GM12878 (cell line): ENCODE results near the gene GNA14. TPM values are rescaled to one million over a fixed set of nuclear protein-coding genes. Genes with fewer than 3 reads are reported as not detected.

Source experiments
- ATAC-seq: fragments of 200-7000 bp; cut with Tn5 transposase; 3 replicates; pipeline ENCODE4 v1.9.1; 2020; ENCODE audit warnings: mild to moderate bottlenecking, moderate library complexity
- BruUV-seq: library from RNA; stranded (reverse); fragments of 400-500 nt; replicated peaks from 2 replicates; lab custom pipeline; 2021; lab: Mats Ljungman, UMichigan
- CTCF ChIA-PET: fragments of 300-600 bp; sonication (Branson Sonifier 250); formaldehyde crosslinking; extraction: SDS; loops from one replicate; lab custom pipeline; 2021; ENCODE audit warnings: inconsistent platforms; lab: Yijun Ruan, JAX
- POLR2A ChIA-PET: fragments of 350-600 bp; formaldehyde crosslinking; extraction: SDS; loops from one replicate; lab custom pipeline; 2021; ENCODE audit warnings: inconsistent platforms; lab: Charles Lee
- RAD21 ChIA-PET: fragments of 300-600 bp; sonication (Branson Sonifier 250); formaldehyde crosslinking; loops from one replicate; lab custom pipeline; 2023; ENCODE audit warnings: antibody characterized with exemption; ENCODE audit not compliant: unreplicated experiment; lab: Charles Lee
- SMC1A ChIA-PET: fragments of 300-600 bp; sonication (Branson Sonifier 250); formaldehyde crosslinking; loops from one replicate; lab custom pipeline; 2023; ENCODE audit not compliant: unreplicated experiment, uncharacterized antibody; lab: Charles Lee
- DNase-seq: peaks from one replicate; pipeline ENCODE4 v3.0.0-alpha.2; 2011; ENCODE audit warnings: low read depth, low spot score
- FAIRE-seq: peaks from 3 replicates; lab custom pipeline; 2011; peaks lifted over from hg19 to GRCh38; lab: Jason Lieb, UNC
- H2AFZ ChIP-seq: 2 replicates; pipeline ENCODE4 v1.6.0; 2011; ENCODE audit warnings: low read depth, low read length, control low read depth; ENCODE audit not compliant: control insufficient read depth
- H3K27ac ChIP-seq: 2 replicates; pipeline ENCODE4 v1.5.1; 2011; ENCODE audit warnings: control low read depth; ENCODE audit not compliant: control insufficient read depth, insufficient read depth
- H3K27me3 ChIP-seq, 2 experiments: replicated peaks in 1 of 2; 2 replicates each; pipeline versions ENCODE4 v1.6.0 to v1.6.1; 2011; ENCODE audit warnings: low read length in 1 of 2; ENCODE audit not compliant: control insufficient read depth in 2 of 2, insufficient read depth in 2 of 2
- H3K36me3 ChIP-seq, 2 experiments: 2 replicates each; pipeline ENCODE4 v1.5.1; 2011; ENCODE audit warnings: low read length in 1 of 2; ENCODE audit not compliant: control insufficient read depth in 2 of 2, insufficient read depth in 2 of 2
- H3K4me1 ChIP-seq: 2 replicates; pipeline ENCODE4 v1.6.1; 2011; ENCODE audit warnings: mild to moderate bottlenecking, low read length, moderate library complexity, mixed read lengths; ENCODE audit not compliant: control insufficient read depth, insufficient read depth
- H3K4me2 ChIP-seq: 2 replicates; pipeline ENCODE4 v1.6.0; 2011; ENCODE audit warnings: control low read depth; ENCODE audit not compliant: control insufficient read depth, insufficient read depth
- H3K4me3 ChIP-seq: fragments of 200-600 bp; sonication (generic); 2 replicates; pipeline ENCODE4 v1.5.1; 2016
- H3K79me2 ChIP-seq: 2 replicates; pipeline ENCODE4 v1.6.0; 2011; ENCODE audit warnings: low read length; ENCODE audit not compliant: control insufficient read depth, insufficient read depth
- H3K9ac ChIP-seq: 2 replicates; pipeline ENCODE4 v1.8.0; 2011; ENCODE audit warnings: low read length, control low read depth, mixed read lengths; ENCODE audit not compliant: control insufficient read depth, insufficient read depth
- H3K9me3 ChIP-seq: replicated peaks from 3 replicates; pipeline ENCODE4 v1.5.1; 2011; ENCODE audit warnings: mild to moderate bottlenecking, low read length; ENCODE audit not compliant: control insufficient read depth, insufficient read depth
- H4K20me1 ChIP-seq: 2 replicates; pipeline ENCODE4 v1.6.0; 2011; ENCODE audit not compliant: control insufficient read depth, insufficient read depth
- BHLHE40 ChIP-seq, 2 experiments: fragments of 450-650 bp in 1 of 2; IDR thresholded peaks; 2 replicates each; pipeline ENCODE4 v1.6.1; 2011 to 2017; ENCODE audit warnings: low read depth in 2 of 2, borderline replicate concordance in 1 of 2, improper control_type of control experiment in 1 of 2, low read length in 1 of 2, mild to moderate bottlenecking in 1 of 2
- CEBPB ChIP-seq, 2 experiments: fragments of 150-350 bp in 1 of 2; IDR thresholded peaks; 2 replicates each; pipeline ENCODE4 v1.6.1; 2012 to 2014; ENCODE audit warnings: low read depth in 2 of 2, low read length in 2 of 2, borderline replicate concordance in 1 of 2, inconsistent platforms in 1 of 2
- CREM ChIP-seq: IDR thresholded peaks from 2 replicates; pipeline ENCODE4 v1.6.1; 2014; ENCODE audit warnings: antibody characterized with exemption, low read depth
- FOXM1 ChIP-seq: IDR thresholded peaks from 2 replicates; pipeline ENCODE4 v1.6.1; 2012; ENCODE audit warnings: low read depth, mild to moderate bottlenecking, inconsistent platforms, low read length, moderate library complexity
- JUNB ChIP-seq: IDR thresholded peaks from 2 replicates; pipeline ENCODE4 v1.6.1; 2016; ENCODE audit warnings: antibody characterized with exemption, mild to moderate bottlenecking
- MEF2B ChIP-seq: fragments of 450-650 bp; IDR thresholded peaks from 2 replicates; pipeline ENCODE4 v1.6.1; 2018; ENCODE audit warnings: mild to moderate bottlenecking, moderate library complexity; ENCODE audit not compliant: partially characterized antibody, poor library complexity, severe bottlenecking
- MXI1 ChIP-seq: fragments of 150-350 bp; IDR thresholded peaks from 2 replicates; pipeline ENCODE4 v1.6.1; 2011; ENCODE audit warnings: low read depth, mild to moderate bottlenecking, inconsistent platforms, low read length, improper control_type of control experiment
- MYC ChIP-seq: IDR thresholded peaks from 2 replicates; pipeline ENCODE4 v1.6.1; 2011; ENCODE audit warnings: mild to moderate bottlenecking, low read length, moderate library complexity, inconsistent platforms; ENCODE audit not compliant: insufficient read depth, insufficient replicate concordance, insufficient read length, severe bottlenecking
- NFYA ChIP-seq: IDR thresholded peaks from 2 replicates; pipeline ENCODE4 v1.6.1; 2011; ENCODE audit warnings: low read depth, mild to moderate bottlenecking, low read length, improper control_type of control experiment, borderline replicate concordance
- NKRF ChIP-seq: fragments of 450-650 bp; conservative IDR thresholded peaks from 2 replicates; pipeline ENCODE4 v1.6.1; 2017; ENCODE audit warnings: mild to moderate bottlenecking, moderate library complexity
- PML ChIP-seq: IDR thresholded peaks from 2 replicates; pipeline ENCODE4 v1.6.1; 2012; ENCODE audit warnings: low read length, inconsistent platforms
- RAD21 ChIP-seq: IDR thresholded peaks from 2 replicates; pipeline ENCODE4 v1.6.1; 2011; ENCODE audit warnings: mild to moderate bottlenecking, low read depth, low read length, moderate library complexity; ENCODE audit not compliant: insufficient read depth
- RELA ChIP-seq: fragments of 450-650 bp; IDR thresholded peaks from 2 replicates; pipeline ENCODE4 v1.8.0; 2014; ENCODE audit warnings: borderline replicate concordance; ENCODE audit not compliant: partially characterized antibody
- REST ChIP-seq: IDR thresholded peaks from 2 replicates; pipeline ENCODE4 v1.6.1; 2012; ENCODE audit warnings: mild to moderate bottlenecking, low read depth, low read length
- STAT3 ChIP-seq: IDR thresholded peaks from 2 replicates; pipeline ENCODE4 v1.6.1; 2011; ENCODE audit warnings: low read depth, low read length, improper control_type of control experiment
- YBX1 ChIP-seq: fragments of 450-650 bp; IDR thresholded peaks from 2 replicates; pipeline ENCODE4 v1.6.1; 2016; ENCODE audit warnings: antibody characterized with exemption
- ZNF274 ChIP-seq: IDR thresholded peaks from one replicate; pipeline ENCODE4 v1.8.0; 2011; ENCODE audit not compliant: insufficient read length, insufficient read depth
- WGBS: methylation state at CpG from one replicate; pipeline ENCODE4 v1.1.6; 2016; ENCODE audit warnings: low lambda C conversion rate; ENCODE audit not compliant: insufficient replicate concordance, insufficient coverage; ENCODE audit errors: missing lambda C conversion rate; 5-methylcytosine and 5-hydroxymethylcytosine counted together
- in situ Hi-C: fragments of 300-500 bp; cut with MboI; formaldehyde crosslinking; loops from 9 replicates; pipeline ENCODE4 v1.14.3; 2018; ENCODE audit warnings: mixed read lengths
- intact Hi-C: fragments of 100-400 bp; cut with micrococcal nuclease; formaldehyde crosslinking; loops from one replicate; pipeline ENCODE4 v1.14.2; 2022; ENCODE audit not compliant: unreplicated experiment
- polyA plus RNA-seq, 11 experiments: library from polyadenylated mRNA; depleted of rRNA in 4 of 11; unstranded in 6 of 11; stranded (reverse) in 5 of 11; fragments of >200 nt; fragmentation: Nextera tagmentation in 4 of 11; fragmentation: Illumina TruSeq in 1 of 11; extraction: Ambion mirVana in 4 of 11; extraction: Trizol in 1 of 11; gene quantifications; 1 replicate in 1 of 11; 2 replicates in 10 of 11; pipeline versions ENCODE4 v1.2.1 to v1.2.3, GENCODE V29; 2011 to 2016; ENCODE audit warnings: inconsistent platforms in 2 of 11, missing spikeins in 2 of 11, low read depth in 1 of 11
- total RNA-seq, 4 experiments: library from RNA; depleted of rRNA in 3 of 4; stranded (reverse); fragments of >200 nt in 3 of 4; fragmentation: Illumina TruSeq in 1 of 4; extraction: Trizol in 1 of 4; gene quantifications; 2 replicates each; pipeline versions ENCODE4 v1.2.1 to v1.2.3, GENCODE V29; 2013 to 2021

The GNA14 gene
- total and polyA plus RNA-seq, 10 of the 15 experiments (the other 5 are each of a cell fraction or from before 2014, with no cell fraction given) = 0.17 TPM; not detected in 9

GRCh38 chr9:77475641-77476473 is 172.3 kb downstream of the GNA14 start:
- no TSS peak for BruUV-seq
- ATAC-seq = peak; percentile 98
- H3K27me3 ChIP-seq = no peaks in the 10 kb centered on the region
- in situ Hi-C loops = no loop called here
- H3K27ac ChIP-seq = no peak overlapping the region
- SMC1A ChIA-PET = interaction anchor here (0.6 to 1.6 kb wide), 4 partner anchors 8 to 561 kb away, joined by 3 to 7 read pairs (median 4); no protein-coding TSS in a partner anchor
- FAIRE-seq = peak; percentile 65
- RAD21 ChIA-PET = interaction anchor here (2.0 kb wide), 1 partner anchor 19 kb away, joined by 6 read pairs; no protein-coding TSS in a partner anchor
- H3K4me3 ChIP-seq = no peak overlapping the region
- DNase-seq = no peak
- POLR2A ChIA-PET = no interaction called here
- H4K20me1 ChIP-seq = no peaks in the 10 kb centered on the region
- no peak overlapping the region for H3K9ac ChIP-seq
- no peaks in the 10 kb centered on the region for H3K79me2 ChIP-seq
- H3K4me2 ChIP-seq = no peak overlapping the region
- H3K36me3 ChIP-seq = no peaks in the 10 kb centered on the region
- H3K4me1 ChIP-seq = no peaks in the 10 kb centered on the region
- intact Hi-C loops = no loop called here
- CTCF ChIA-PET = interaction anchor here (1.0 to 3.2 kb wide), 5 partner anchors 11 to 19 kb away, joined by 3 to 12 read pairs (median 3); no protein-coding TSS in a partner anchor
- peak overlapping the region; percentile 49; the same call in 1 of the 2 replicates for H2AFZ ChIP-seq
- WGBS = 29% methylated on average over 9 of the region's 9 CpGs
- H3K9me3 ChIP-seq = no peaks in the 10 kb centered on the region
- TF ChIP-seq FOXM1 (peak; percentile 44; the same call in 1 of the 2 replicates), BHLHE40 (IDR thresholded peaks at IDR 0.05; ENCODE audit: borderline replicate concordance in 1 of 2, low read depth in 2 of 2, low read length in 1 of 2) (no peak), RAD21 (no peak), CEBPB (IDR thresholded peaks at IDR 0.05; ENCODE audit: borderline replicate concordance in 1 of 2, low read depth in 2 of 2, low read length in 2 of 2) (no peak), MXI1 (no peak), YBX1 (no peak), STAT3 (no peak), ZNF274 (no peak), RELA (no peak), JUNB (peak; percentile 58), MEF2B (peak; percentile 68), CREM (peak; percentile 59; the same call in 1 of the 2 replicates), REST (no peak), NKRF (no peak), MYC (no peak), NFYA (no peak), PML (no peak)
